NCI-H748 (cell line): ENCODE results near the gene IL1RL1.
"Not testable (repeated sequence)": the region's sequence is repeated elsewhere in the genome, so short reads cannot be mapped to it uniquely, and the experiment has no call there.

ENCODE experiments used
- DNase-seq: peaks from one replicate; lab custom pipeline; 2025; ENCODE audit not compliant: unreplicated experiment; lab: John Stamatoyannopoulos, UW

The IL1RL1 gene

DNA sequence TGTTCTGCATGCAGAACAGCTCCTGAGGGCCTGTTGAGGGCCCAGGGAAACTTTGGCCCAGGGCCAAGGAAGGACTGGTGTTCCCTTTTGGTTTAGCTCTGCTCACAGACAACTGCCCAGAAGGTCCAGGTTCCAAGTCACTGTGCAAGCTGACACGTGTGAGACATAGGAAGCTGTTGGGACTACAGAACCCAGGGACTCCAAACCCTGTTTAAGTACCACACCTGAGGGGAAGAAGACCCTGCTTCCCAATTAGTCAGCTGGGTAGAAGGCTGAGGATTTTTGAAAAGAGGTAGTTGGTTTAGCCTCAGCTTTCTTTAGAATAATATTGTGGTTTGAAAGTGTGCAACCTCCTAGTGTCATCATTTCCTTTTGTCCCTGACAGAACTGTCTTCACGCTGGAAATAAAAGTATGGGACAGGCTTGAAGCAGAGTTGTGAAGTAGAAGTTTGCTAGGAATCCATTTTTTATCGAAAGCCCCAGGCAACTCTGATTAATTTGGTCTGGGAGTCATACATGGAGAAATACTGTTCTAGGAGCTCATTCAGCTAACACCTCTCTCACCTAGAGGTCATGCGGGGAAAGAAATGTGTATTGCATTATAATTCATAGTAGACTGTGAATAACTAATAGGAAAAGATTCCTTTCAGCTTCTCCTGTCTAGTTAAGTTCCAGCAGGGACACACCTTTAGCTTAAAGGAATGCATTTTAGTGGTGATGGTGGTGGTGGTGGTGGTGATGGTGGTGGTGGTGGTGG, 19.9 kb upstream of the IL1RL1 start:
- peak; percentile 16 for DNase-seq

DNA sequence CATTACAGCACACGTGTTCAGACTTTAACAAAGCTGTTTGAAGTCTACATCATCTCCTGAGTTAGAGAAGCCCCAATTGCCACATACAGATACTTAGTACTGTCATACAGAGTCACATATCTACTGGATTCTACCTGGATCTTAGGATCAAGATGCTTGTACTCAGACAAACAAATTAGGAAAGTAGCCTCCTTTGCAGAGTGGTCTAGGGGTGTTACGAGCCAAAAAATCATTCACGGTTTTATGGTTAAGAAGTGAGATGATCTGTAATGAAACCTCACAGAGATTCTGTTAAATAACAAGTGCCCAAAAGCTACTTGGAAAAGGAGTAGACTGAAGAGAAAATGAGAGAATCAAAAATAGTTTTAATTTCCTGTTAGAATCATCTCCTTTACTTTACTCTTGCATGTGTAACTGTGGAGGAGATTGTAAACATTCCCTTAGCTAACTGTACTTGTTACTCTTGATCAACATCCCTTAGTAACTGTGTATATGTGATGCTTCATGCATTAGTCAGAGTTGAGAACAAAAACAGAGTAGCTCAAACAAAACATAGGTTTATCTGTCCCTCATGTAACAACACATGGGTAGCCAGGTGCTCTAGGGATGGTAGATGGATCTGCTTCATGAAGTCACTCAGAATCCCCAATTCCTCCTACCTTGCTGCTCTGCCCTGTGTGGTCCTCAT, 16.4 kb upstream of the IL1RL1 start:
- no peak for DNase-seq

DNA sequence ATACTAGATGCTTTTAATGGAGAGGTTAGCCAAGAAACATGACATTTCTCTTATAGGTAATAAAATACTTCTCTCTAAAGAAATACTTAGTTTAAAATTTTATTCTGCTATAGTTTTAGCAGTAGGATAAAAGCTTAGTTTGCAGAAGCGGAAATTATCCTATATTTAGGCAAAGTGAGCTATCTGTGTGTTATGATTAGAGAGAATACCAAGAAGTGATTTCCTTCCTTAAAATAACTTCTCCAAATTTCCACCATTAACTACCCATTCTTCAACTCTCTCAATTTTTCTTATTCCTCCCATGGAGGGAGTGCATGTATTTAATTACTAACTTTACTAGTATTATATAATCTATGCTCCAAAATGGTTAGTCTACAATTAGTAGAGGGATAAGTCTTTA, 15.8 kb upstream of the IL1RL1 start:
- no peak for DNase-seq

DNA sequence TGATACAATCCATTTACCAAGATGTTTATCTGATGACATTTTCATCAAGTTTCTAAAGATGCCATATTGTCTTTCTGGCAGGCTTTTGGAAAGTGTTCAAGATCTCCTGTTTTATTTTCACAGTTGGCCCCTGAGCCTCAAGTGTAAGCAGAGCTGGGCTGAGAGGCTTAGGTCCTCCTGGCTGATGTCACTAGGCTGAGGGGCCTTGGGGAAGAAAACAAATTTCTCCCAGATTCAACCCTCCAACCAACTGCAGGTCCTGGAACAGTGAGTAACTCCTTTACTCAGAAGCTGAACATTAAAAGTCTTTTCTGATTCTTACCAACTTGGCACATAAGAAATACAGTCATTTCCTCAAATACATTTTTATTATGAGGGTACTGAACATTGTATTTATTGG, 14.9 kb upstream of the IL1RL1 start:
- DNase-seq = no peak

DNA sequence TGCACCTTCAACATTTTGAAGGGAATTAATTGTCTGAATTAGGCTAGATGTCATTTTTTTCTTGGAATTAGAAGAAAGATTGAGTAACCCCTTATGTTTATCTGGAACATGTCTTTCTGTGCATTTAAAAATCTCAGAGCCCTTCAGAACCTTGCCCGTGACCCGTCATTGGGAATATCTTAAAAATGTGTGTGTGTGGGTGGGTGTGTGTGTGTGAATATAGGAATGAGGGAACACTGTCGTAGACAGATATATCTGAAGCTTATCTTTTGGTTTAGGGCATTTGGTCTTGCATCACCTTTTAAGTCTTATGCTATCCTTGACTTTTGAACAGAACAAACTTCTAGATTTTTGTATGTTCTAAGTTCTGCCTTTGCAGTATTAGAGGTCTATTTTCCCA, 13.5 kb upstream of the IL1RL1 start:
- DNase-seq = no peak

DNA sequence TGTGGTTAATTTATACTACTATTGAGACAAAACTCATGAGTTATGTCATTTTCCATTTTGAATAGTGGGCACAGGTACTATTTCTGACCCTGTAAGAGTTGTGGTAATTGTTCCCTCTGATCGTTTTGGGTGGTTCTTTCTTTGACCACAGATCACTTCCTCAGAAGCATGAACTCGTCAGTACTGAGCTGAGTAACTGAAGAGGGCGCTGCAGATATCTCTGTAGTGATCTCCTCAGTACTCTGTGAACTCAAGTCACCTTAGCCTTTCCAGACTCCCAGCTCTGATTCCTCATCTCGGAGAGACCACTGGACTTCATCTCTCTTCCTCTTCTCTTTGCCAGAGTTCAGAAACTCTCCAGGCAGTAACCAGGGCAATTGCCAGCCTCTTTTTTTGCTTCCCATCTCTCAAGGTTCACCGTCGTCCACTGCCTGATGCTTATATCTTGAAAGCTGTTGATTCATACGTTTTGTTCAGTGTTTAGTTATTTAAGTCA, 9.4 kb upstream of the IL1RL1 start:
- DNase-seq = no peak

DNA sequence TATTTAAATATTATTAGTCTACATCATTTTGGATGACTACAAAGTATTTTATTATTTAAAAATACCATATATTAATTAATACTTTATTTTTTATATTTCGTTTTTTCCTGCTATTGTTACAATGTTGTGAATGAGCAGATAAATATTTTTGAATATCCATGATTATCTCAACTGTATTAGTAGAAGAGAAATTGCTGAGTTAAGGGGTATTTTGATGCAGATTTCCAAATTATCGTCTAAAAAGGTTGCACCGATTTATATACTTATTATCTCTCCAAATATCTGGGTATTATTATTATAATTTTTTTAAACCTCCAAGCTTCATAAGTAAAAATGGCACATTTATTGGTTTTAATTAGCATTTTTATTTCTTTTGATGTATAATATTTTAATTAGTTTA, 8.9 kb upstream of the IL1RL1 start:
- no peak for DNase-seq

DNA sequence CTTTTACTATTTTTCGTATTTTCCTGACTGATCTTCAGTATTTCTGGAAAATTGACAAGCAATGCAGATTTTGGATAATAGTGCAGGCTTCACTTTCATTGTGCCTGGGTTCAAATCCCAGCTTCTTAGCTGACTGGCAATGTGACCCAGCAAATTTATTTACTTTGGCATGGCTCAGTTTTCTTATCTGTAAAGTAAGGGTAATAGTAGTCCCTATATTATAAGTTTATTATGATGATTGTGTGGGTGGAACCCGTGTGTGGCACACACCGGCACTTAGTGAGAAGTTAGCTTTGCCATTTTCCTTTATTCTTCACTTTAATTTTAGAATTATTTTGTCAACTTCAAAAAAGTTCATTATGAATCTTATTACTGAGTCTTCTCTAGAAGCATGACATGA, 7.8 kb upstream of the IL1RL1 start:
- no peak for DNase-seq

DNA sequence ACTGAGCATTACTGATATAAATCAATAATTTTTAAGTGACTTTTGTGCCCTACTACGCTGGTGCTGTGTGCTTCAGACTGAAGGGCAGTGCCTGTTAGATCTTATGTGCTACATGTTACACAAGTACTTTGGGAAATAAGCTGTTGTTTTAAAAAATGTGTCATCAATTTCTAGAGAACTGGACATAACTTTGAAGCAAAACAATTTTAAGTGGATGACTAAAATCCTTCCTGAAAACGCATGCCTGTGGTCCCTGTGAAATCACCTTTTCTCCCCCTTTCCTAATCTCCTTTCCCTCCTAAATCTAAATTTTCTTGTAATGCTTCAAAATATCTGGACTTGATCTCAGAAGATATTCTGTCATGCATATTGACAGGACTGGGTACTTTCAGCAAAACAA, 7.1 kb upstream of the IL1RL1 start:
- DNase-seq = no peak

DNA sequence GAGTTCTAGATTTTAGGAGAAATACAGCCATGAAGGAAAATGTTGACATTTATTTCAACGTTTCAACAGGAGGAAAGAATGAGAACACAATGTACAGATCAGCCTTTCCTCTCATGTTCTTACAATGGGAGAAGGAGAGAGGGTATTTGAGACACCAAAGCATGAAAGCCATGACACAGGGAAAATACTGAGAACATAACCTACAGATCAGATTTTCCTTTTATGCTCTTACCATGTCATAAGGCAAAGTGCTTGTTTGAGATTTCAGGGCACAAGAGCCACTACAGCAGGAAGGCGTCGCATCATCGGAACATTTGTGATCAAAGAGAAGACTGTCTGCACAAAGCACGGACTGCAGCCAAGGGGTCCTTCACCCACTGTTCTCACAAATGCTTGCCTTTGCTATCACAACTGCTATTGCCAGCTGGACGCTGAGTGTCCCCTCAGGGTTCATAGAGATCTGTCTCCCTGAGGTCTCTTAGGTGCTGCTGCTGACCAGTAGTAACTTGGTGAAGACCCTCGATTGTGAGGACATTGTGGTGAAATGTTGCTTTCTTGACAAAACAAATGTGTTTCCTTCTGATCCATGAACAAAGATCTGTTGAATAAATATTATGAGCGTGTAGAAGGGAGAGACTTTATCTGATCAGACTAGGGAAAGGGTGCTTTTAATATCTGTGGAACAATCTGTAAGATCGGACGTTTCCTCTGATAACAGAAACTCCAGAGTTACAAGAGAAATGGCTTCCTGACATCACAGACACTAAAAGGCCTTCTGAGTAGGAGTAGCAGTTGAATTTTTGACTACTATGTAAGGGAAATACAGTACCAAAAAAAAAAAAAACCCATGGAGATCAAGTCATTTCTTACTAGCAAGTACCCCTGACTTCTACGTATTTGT, 6.4 kb upstream of the IL1RL1 start:
- no peak for DNase-seq

DNA sequence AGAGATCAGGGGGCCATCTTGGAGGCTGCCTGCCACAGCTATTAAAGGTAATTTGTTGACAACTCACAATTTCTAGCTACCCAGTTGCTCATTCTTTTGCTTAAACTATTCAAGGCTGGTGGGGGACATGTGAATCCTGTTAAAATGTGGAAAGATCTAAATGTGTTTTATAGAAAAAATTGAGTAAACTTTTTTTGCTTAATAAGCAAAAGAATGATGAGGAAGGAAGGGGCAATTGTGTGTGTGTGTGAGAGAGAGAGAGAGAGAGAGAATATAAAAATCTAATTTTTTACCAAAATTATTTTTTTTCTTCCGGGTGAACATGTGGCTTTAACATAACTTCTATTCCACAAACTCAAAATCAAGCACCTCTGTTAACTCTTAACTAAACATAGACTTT, 5.2 kb upstream of the IL1RL1 start:
- no peak for DNase-seq

DNA sequence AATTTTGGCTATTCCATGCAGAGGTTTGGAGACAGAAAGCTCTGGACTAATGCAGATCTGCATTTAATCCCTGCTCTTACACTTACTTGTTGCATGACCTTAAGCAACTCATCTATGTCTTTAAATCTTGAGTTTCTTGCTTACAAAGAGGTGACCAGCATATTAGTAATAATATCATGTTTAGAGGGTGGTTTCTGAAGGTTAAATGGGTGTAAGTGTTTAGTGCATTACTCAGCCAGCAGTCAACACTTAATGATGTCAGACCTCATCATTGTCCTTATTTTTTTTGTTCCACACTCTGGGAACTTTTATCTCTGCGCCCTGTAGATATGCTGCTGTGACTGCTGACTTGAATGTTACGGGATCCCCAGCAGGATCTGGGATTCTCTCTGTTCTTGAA, 1.7 kb downstream of the IL1RL1 start:
- no peak for DNase-seq

DNA sequence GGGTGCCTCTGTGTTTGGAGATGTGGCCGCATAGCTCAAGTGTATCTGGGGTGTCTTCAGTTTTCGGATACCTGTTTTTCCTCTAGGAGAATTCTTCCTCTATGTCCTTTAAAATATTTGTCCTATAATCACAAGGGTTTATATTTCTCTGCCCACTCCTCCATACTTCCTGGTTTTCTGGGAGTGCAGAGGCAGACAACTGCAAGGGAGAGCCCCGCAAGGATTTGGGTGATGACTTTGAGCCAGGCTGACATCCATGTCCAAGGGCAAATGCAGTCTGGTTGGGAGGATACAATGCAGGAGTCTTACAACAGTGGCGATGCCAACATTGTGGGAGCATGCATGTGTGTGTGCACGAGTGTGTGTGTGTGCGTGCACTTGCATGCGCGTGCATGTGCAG, 2.1 kb downstream of the IL1RL1 start:
- DNase-seq = no peak

DNA sequence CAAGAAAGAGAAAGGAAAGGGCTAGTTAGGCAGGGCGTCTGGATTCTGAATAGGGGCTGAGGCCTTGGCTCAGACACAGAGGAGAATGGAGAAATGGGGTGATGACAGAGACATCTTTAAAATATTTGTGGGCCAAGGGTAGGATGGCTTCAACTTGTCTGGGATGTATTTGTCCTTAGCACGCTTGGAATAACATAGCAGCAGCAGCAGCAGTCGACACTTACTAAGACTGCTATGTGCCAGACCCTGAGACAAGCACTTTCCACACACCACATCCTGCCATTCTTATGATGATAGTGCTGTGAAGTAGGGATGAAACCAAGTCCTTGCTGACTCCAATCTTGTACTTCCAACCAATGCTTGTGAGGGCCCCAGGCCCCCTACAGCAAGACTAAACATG, 2.6 kb downstream of the IL1RL1 start:
- DNase-seq = no peak

DNA sequence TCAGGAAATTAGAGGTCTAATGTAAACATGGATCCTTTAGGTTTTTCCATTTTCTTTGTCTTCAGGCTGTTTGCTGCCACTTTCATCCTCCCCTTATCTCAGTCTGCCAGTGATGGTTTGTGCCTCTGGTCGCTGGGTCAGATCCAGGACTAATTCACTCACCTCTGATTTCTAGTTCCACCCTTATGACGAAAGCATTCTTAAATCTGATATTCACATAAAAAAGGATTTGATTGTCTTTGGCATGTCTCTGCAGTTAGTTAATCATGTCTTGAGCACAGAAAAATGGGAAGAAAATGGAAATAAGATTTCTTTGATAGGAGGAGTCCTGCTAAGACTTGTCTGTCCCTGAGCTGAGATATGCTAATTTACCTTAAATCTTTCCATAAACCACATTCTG, 4.6 kb downstream of the IL1RL1 start:
- DNase-seq = no peak

DNA sequence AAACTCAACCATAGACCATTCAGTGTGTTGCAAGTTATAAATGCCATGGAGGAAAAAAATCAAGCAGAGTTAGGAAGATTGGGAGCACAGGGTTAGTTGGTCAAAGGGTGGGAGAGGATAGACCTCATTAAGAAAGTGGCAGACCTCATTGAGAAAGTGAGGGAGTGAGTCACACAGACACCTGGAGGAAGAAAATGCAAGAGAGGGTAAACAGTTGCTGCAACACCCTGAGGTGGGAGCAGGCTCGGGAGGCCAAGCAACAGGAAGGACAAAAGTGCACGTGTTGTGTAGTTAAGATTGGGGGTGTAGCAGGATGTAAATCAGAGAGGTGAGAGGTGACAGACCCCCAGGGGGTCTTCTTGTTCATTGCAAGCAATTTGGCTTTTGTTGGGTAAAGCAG, 6.4 kb downstream of the IL1RL1 start:
- no peak for DNase-seq

DNA sequence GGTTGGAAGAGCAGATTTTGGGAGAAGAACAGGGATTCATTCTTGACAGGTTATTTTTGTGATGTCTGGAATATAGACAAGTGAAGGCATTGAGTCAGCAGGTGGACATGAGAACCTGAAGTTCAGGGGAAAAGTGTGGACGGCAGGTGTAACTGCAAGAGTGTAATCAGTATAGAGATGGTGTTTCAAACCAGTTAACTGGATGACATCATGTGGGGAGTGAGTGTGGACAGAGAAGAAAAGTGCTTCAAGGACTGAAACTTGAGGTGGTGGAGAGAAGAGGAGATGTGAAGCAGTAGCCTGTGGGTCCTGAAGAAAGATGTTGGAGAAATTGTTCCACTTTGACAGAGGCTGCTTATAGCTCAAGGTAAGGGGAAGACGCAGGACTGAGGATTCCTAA, 7.1 kb downstream of the IL1RL1 start:
- DNase-seq = no peak

DNA sequence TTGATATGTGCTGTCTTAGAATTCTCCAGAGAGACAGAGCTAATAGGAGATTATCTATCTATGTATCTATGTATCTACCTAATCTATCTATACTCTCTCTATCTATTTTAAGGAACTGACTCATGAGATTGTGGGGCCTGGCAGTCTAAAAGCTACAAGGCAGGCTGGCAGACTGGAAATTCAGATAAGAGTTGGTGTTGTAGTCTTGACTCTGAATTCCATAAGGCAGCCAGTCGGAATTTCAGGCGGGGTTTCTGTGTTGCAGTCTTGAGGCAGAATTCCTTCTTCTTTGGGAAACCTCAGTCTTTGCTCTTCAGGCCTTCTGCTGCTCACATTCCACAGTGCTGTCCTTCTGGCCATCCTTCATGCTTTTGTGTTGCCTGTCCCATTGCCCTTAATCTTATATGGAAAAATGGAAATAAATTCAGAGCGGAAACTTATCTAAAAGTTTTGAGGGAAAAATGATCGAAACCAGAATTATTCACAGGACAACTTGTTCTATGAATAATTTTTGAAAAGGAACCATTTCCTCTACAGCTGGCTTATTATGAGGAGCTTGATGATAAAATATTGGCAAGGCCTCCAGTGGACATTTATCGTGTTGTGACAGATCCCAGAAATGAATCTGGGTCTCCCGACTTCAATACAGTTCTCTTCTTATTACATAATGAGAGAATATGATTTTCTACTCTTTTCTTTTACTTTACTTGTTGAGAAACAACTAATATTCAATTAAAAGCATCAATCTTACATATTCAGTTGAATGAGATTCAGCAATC, 10.8 kb downstream of the IL1RL1 start:
- DNase-seq = no peak

DNA sequence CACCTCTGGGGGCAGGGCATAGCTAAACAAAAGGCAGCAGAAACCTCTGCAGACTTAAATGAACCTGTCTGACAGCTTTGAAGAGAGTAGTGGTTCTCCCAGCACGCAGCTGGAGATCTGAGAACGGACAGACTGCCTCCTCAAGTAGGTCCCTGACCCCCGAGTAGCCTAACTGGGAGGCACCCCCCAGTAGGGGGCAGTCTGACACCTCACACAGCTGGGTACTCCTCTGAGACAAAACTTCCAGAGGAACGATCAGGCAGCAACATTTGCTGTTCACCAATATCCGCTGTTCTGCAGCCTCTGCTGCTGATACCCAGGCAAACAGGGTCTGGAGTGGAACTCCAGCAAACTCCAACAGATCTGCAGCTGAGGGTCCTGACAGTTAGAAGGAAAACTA, 13.6 kb downstream of the IL1RL1 start:
- not testable (repeated sequence) for DNase-seq

DNA sequence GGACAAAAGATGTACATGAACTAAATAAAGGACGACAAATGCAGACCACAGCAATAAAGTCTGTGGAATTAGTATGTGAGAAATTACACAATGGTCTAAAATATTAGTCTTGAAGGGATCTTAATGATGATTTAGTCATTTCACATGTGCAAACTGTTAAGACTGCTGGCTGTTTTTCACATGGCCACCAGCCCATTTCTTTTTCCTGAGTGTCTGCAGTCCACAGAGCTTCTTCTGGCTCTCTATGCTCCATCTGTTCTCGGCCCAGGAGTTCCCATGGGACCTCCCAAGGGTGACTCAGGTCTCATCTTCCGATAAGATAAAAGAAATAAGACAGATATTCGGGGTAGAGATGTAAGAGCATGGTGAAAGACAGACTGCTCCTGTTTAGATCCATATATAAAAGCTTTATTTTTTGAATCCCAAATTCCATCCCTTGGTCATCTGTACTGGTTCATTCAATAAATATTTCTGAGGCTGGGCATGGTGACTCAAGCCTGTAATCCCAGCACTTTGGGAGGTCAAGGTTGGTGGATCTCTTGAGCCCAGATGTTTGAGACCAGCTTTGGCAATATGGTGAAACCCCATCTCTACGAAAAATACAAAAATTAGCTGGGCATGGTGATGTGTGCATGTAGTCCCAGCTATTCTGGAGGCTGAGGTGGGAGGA, 20.1 kb downstream of the IL1RL1 start:
- no peak for DNase-seq
